GM18519 (cell line): ENCODE data around the gene UNKL.

Experiments
- ATAC-seq: cut with Tn5 transposase; IDR thresholded peaks from one replicate; pipeline ENCODE4 v1.9.1; 2021; ENCODE audit warnings: mild to moderate bottlenecking, moderate library complexity; ENCODE audit not compliant: unreplicated experiment, low FRiP score

The UNKL gene, protein sequence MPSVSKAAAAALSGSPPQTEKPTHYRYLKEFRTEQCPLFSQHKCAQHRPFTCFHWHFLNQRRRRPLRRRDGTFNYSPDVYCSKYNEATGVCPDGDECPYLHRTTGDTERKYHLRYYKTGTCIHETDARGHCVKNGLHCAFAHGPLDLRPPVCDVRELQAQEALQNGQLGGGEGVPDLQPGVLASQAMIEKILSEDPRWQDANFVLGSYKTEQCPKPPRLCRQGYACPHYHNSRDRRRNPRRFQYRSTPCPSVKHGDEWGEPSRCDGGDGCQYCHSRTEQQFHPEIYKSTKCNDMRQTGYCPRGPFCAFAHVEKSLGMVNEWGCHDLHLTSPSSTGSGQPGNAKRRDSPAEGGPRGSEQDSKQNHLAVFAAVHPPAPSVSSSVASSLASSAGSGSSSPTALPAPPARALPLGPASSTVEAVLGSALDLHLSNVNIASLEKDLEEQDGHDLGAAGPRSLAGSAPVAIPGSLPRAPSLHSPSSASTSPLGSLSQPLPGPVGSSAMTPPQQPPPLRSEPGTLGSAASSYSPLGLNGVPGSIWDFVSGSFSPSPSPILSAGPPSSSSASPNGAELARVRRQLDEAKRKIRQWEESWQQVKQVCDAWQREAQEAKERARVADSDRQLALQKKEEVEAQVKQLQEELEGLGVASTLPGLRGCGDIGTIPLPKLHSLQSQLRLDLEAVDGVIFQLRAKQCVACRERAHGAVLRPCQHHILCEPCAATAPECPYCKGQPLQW

DNA sequence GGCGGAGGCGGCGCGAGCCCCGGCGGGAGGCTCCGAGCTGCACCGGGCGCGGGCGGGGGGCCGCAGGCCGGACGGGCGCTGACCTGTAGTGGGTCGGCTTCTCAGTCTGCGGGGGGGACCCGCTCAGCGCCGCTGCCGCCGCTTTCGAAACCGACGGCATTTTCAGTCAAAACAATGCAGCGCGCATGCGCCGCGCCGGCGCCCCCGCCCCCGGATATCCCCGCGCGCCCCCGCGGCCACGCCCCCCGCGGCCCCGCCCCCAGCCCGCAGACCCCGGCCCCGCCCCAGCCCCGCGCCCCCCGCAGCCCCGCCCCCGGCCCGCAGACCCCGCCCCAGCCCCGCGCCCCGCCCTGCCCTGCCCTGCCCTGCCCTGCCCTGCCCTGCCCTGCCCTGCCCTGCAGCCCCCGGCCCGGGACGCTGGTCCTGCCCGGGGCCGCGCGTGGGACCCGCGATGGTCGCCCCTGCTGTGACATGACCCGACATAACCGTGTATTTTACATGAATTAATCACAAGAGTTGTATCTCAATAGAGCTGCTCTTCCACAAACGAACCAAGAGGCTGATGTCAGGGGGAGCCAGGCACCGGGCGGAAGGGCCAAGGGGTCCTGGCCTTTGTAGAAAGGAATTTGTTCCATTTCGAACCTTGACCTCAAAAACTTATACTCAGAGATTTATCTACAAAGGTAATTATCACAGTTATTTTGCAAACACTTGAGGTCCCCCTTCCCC is at the start of gene UNKL:
TSS of gene UNKL (minus strand) at position 173 of the 729 bp plus-strand sequence. CDS start at position 160, 13 bp downstream.
- ATAC-seq, result no peak

DNA sequence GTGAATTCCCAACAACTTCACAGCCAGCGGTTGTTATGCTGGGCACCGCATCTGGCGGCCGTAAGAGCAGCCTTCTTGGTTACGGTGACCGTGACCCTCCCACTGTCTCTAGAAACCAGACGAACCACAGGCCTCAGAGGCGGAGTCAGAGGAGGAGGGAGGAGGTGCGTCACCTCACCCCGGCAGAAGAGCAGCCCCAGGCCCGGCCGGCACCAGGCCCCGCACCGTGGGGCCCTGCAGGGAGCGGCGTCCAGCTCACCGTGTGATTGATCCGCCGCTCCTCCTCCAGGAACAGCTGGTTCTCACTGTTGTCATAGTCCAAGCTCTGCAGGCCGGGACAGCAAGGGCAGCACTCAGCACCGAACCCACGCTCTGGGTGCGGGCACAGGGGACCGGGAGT is 46.6 kb upstream of the UNKL start:
- no peak for ATAC-seq

DNA sequence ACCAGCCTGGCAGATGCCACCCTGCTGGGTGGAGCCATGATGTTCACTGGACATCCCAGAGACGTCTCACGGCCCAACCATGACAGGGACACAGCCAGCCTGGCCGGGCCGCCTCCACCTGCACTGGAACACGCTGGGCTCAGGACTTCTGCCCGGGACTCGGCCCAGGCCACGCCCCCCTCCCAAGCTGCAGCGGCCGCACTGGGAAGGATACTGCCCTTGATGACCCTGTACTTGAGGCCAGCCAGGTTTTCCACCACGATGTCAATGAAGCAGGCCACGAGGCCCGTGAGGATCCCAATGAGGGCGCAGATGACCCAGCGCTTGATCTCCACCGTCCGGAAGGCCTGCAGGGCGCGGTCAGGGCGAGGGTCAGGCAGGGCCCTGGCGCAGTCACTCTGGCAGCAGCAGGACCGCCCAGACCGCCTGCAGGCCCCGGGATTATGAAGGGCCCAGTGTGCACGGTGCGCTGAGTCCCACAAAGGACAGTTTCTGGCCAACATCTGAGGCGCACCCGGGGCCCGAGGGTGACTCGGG is 46.2 kb upstream of the UNKL start:
- no peak for ATAC-seq

DNA sequence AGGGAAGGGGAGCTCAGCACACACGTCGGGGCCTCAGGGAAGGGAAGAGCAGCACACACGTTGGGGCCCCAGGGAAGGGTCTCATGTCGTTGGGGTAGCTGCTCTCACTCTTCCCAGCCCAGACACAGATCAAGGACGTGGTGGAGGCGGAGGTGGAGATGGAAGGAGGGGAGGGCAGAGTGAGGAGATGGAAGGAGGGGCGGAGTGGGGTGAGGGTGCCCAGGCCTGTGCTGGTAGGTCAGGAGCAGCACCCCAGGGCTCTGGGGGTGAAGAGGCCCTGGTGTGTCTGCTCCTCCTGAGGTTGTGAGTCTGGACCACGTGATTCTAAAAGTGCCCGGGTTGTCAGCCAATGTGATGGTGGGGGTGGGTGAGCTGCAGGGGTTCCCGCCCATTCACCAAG is 45.5 kb upstream of the UNKL start:
- no peak for ATAC-seq

DNA sequence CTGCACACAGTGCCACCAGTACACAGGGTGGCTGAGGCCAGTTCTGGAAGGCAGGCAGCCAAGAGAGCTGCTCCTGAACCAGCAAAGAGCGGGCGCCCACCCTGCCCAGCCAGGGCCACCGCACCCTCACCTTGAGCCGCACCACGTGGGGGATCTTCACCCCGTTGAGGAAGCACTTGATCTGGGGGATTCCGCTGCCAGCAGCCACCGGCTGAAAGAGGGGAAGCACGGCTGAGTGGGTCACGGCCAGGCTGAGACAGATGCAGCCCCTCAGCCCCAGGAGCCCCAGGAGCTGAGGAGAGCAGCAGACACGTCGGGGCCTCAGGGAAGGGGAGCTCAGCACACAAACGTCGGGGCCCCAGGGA is 44.5 kb upstream of the UNKL start:
- ATAC-seq, result no peak

DNA sequence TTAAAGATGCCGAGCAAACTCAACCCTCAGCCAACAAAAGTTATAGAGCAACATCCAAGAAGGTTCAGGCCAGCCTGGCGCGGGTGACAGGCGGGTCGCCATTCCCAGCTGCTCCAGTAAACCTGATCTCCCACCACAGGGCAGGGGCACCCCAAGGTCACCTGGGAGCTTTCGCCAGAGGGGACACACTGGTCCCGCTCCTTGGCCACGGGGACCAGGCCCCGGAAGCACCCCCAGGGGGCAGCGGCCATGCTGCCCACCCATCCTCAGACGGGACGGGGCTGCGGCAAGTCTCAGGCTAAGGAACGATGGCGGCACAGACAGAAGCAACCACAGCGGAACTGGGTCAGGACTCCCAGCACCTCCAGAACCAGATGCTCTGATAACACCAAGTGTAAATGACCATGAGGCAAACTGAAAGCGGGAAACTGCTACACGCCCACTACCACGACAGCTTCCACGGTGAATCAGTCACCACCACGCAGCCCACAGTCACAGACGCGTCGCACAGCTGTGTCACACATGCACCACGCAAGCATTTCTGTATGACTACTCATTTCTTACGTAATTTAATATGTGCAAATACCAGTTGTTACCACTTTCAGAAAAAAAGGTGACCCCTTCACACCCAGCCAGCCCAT is 44.0 kb upstream of the UNKL start:
- ATAC-seq, result no peak

DNA sequence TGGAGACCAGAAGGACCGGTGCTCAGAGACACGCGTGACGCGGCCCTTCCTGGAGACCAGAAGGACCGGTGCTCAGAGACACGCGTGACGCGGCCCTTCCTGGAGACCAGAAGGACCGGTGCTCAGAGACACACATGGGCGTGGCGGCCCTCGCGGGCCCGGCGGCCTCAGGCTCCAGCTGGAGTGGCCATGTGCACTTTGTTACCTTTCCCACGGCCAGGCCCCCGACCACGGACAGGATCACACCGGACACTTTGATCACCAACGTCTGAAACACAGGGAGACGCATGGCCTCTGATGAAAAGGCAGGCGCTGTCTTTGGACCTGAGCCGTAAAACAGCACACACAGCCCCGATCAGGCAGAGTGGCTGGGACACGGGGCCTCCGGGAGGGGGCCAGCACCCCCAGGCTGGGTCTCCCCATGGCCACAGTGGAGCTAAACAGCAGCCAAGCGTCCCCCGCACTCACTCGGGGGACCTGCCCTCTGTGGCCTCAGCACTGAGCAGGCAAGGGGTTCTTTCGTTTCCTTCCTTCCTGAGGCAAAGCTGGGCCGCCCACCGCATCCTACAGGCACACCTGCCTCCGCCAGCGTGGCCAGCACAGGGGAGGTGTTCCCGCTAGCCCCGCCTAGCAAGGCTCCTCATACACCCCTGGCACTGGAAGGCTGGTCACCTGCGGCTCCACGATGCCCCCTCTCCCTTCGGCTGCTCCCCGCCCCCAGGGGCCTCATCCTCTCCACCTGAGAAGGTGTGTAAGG is 43.2 kb upstream of the UNKL start:
- ATAC-seq, result no peak

DNA sequence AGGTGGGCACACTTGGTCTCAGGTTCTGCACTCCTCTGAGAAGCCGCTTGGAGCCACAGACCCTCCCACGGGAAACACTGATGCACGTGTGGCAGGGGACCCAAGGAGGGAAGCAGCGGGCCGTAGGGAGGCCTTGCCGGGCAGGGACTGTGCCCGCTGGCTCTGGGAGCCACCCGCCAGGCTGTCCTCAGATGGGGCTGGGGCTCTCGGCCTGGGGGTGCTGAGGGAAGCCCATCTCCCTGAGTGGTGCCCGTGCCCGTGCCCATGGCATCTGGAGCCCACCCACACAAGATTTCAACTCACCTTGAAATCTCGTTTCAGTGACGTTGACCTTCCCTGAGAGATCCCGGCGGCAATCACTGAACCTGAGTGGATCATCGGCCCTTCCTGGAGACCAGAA is 42.4 kb upstream of the UNKL start:
- no peak for ATAC-seq

DNA sequence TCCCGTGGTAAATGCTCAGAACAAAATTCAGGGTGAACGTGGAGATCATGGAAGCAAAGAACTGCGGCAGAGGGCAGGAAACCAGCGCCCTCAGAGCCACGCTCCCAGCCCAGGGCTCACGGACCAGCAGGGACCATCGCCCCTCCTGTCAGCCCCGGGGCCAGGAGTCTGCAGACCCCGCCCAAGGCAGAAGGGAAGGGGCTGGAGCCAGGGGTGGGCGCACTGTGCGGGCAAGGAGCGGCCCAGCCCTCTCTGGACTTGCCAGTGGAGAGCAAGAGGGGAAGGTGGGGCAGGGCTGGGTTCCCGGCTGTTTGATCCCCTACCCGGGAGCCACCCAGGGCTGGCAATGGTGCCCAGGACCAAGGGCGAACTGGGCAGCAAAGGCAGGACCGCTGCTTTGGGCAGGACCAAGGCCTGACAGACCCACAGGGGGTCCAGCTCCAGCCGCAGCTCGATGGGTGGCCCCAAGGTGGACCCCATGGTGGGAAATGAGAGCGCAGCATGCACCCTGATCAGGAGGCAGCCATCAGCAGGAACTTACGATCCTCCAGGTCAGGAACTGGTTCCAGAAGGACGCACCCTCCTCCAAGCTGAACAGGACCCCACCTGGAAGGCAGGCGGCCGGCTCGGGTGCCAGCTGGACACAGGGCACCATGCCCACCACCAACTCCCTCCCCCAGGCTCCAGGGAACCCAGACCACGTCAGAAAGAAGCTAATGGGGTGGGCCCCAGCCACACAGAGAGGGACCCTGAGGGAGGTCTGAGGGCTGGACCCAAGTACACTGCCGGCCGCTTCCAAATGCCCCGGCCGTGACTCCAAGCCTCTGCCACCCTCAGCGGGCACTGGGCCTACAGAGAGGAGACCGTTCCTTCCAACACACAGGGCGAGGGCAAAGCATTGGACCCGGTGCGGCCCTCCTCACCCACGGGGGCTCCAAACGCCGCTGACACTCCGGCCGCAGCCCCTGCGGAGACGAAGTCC is 41.0 kb upstream of the UNKL start:
- no peak for ATAC-seq

DNA sequence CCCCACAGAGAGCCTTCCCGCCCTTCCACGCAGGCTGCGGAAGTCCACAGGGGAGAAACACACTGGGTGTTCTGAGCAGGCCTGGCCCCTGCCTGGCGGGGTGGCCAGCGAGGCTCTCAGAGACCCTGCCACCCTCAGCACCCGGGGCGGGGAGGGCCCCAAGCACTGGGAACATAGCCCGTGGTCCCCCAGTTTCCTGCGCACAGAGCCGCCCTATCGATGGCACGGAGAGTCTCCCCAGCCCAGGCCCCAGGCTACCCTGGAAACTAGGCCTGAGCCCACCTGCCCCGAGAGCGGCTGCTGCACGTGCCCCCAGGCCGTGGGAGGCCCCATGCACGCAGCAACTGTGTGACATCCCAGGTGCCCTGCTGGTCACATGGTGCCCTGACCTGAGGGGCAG is 40.1 kb upstream of the UNKL start:
- ATAC-seq, result no peak

DNA sequence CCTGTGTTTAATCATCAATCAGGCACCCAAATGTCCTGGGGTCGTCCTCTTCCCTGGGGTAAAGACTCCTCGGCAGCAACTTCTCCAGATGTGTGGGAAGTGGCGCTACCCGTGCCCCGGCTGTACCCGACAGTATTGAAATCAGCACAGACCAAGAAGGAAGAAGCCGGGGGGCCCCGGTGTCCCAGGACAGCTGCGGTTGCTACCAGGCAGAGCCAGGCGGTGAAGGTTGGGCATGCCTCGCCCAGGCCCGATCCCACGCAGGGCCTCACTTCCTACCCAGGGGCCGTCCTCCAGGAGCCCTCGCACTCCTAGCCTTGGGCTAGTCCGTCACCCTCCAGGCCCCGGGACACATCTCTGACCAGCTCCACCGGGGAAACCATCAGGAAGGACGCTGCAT is 38.8 kb upstream of the UNKL start:
- ATAC-seq, result no peak

DNA sequence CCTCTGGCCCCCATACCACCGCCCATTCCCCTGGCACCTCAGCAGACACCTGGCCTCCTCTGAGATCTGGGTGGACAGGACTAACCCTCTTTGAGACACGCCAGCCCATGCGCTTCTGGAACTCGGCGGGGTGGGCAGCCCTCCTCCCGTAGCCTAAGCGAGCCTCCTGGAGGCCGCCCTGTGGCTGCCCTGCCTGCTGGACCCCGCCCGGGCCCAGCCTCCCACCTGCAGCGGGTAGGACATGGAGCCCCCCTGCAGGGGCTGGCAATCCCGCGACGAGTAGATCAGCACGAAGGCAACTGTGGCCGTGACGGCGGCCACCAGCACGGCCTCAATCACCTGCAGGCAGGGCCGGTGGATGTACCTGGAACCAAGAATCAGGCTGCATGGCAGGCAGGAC is 38.0 kb upstream of the UNKL start:
- no peak for ATAC-seq

DNA sequence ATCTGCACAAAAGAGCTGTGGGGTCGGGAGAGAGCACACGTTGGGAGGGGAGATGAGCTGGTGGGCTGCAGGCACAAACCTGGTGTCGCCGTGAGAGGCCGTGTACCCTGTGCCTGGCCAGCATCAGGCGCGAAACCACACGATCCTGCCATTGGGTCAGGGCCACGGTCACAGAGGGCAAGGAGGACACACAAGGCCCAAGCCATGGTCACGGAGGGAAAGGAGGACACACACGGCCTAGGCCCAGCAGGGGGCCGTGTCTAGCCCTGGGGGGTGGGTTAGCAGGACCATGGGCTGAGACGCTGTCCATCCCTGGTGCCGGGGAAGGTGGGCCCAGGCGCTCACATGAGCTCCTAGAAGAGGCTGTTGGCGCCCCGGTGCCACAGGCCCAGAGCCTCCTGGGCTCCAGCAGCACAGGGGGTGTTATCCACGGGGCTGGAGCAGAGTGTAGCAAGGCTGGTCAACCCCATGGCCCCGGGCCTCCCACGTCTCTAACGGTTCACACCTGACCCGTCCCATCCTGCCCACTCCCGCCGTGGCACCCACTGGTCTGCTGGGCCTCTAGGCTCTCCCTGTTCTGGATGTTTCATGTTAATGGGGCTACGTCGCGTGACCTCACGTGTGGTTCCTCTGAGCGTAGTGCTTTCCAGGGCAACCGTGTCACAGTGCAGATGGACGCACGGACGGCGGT is 37.3 kb upstream of the UNKL start:
- no peak for ATAC-seq

DNA sequence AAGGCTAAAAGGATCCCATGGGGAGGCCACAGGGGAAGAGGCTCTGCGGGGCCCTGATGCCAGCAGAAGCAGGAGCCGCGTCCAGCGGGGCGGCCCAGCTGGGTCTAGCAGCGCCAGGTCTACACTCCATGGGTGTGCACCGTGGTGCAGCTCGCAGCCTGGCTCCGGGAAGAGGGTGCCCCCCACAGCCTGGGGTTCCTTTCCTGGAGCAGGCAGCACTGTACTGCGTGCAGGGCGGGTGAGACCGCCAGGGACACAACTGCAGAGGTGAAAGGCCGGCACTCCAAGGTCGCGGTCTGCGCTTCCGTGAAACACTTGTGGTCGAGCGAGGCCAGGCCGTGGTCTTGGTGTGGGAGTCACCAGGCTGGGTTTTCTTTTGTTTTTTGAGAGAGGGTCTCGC is 36.3 kb upstream of the UNKL start:
- ATAC-seq, result no peak

DNA sequence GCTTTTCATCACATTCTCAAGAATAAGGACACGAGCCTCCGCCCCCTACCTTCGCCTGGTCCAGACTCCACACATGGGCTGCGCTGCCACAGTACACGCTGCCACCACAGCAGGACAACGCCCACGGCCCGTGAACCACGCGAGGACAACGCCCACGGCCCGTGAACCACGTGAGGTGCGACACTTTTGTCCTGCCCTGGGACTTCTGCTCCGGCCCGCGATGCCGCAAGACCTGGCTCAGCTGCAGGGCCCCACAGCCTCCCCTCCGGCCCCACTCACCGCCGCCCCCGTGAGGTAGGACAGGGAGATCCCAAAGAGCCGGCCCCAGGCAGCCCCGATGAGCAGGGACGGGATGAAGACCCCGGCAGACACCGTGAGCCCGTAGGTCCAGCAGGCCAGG is 35.7 kb upstream of the UNKL start:
- ATAC-seq, result no peak

DNA sequence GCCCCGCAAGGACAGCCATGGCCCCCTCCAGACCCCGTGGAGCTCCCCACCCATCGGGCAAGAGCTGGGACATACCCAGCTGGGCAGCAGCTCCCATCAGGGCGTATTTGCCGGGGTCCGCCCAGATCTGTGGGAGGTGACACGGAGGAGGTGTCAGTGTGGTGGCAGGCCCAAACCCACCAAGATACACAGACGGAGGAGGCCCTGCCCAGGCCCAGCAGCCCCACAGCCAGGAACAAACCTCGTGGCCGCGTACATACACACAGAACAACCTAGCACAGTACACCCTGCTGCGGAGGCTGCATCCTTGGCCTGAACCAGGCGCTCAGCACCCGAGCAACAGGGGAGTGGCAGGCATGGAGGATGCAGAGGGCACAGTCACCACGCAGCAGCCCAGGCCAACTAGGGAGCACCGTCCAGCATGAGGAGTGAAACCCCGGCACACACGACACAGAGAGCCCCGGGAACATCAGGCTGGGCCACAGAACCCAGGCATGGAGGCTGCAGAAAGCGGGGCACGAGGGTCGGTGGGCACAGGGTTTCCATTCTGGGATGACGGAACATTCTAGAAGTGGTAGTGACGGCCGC is 34.8 kb upstream of the UNKL start:
- no peak for ATAC-seq

DNA sequence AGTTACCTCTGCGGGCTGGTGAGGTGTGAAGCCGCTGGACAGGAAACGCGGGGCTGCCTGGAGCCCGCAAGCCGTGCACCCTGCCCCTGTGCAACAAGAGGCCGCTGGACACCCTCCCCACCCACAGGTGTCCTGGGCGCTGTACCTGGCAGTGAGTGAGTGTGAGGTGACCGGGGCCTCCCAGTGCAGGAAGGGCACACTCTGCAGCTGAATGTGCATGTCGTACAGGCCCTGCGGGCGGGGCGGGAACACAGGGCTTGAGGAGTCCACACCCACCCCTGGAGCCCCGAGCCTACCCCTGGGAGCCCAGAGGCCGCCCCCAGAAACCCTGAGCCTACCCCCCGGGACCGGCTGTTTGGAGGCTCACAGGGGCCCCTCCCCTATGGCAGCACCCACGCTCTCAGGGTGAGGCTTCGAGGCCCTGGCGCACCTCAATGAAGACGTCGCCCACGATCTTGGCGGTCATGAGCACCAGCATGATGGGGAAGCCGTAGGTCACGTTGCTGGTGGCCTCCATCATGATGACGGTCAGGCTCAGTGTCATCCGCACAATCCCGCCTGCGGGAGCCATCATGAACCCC is 34.1 kb upstream of the UNKL start:
- no peak for ATAC-seq

DNA sequence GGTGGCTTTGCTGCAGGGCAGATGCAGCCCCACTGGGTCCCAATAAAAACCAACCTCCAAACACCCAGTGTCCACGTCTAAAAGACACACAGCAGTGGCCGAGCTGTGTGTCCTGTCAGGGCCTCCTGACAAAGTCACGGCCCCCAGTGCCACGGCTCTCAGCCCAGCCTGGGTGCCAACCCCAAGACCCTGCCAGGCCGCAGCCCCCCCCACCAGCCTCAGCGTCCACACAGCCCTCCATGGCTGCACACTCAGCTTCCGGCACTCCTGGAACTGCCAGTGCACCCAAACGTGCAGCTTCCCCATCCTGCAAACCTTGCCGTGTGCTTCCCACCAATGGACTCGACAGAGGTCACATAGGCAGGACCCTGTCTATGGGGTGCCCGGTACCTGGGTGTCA is 33.5 kb upstream of the UNKL start:
- no peak for ATAC-seq
